ENCODE measurements around the gene CD46. TPM values are rescaled to one million over a fixed set of nuclear protein-coding genes. Genes with fewer than 3 reads are reported as not detected.

Gene CD46
- total RNA-seq, 2 donors from 2014 or later: 148 to 282 TPM

DNA sequence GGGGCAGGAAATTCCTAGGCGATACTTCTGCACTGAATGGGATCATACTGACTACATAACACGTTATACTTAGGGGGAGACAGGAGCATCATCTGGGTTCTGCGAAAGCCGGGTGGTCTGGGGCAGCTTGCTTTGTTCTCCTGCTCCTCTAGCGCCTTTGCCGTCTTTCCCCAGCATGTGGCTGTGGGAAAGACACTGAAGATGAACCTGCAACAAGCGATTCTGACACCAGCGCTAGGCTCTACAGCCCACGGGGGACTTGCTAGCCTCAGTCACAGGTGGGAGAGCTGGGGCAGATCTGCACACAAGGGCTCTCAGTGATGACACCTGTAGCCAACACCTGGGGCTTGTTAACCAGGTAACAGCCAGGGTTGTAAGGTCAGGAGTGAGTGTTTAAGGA is 51.8 kb downstream of the CD46 start:
- Histone ChIP-seq H3K27ac (no peak overlapping the region), H3K36me3 (no peaks in the 10 kb centered on the region), H3K9me3 (no peaks in the 10 kb centered on the region), H3K27me3 (no peaks in the 10 kb centered on the region), H3K9ac (ENCODE audit: low read depth in 2 of 2, low read length in 2 of 2) (no peak overlapping the region), H3K4me1 (peaks cover 16% of the 10 kb centered on the region), H3K4me3 (no peak overlapping the region)
- DNase-seq: no peak
- TF ChIP-seq, protein P1, sequence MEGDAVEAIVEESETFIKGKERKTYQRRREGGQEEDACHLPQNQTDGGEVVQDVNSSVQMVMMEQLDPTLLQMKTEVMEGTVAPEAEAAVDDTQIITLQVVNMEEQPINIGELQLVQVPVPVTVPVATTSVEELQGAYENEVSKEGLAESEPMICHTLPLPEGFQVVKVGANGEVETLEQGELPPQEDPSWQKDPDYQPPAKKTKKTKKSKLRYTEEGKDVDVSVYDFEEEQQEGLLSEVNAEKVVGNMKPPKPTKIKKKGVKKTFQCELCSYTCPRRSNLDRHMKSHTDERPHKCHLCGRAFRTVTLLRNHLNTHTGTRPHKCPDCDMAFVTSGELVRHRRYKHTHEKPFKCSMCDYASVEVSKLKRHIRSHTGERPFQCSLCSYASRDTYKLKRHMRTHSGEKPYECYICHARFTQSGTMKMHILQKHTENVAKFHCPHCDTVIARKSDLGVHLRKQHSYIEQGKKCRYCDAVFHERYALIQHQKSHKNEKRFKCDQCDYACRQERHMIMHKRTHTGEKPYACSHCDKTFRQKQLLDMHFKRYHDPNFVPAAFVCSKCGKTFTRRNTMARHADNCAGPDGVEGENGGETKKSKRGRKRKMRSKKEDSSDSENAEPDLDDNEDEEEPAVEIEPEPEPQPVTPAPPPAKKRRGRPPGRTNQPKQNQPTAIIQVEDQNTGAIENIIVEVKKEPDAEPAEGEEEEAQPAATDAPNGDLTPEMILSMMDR (IDR thresholded peaks at IDR 0.05): no peak
- intact Hi-C loops (cut with DNase I): no loop called here

DNA sequence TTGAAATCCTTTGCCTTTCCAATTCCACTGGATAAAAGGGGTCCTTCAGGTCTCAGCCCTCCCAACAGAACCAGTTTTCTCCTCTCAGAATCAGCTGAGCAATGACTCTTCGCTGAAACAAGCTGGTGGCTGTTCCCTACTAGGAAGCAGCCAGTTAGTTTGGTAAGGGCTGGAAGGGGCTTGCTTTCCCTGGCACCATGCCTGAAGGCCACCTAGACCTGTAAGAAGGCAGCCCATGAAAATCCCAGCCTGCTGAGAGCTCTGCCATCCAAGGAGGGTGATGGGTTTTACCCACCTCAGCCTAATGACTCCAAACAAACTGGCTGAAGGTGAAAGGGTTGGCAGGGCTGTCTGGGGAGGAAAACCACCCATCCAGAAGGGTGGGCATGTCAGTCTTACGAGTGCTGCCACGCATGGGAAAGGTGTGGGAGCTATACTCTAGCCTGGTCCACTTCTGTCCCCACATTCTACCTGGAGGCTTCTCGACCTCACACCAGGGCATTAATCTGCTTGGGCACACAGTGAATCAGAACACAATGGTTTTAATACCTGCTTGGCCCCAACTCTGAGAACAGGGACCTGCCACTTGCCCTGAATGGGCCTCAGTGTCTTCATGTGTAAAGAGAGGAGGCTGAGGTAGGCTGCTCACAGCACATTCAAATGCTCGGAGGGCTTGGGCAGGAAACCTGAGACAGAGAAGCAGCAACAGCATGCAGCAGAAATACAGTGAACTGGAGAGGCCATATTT is 53.0 kb downstream of the CD46 start:
- Histone ChIP-seq H3K27me3 (no peaks in the 10 kb centered on the region), H3K4me3 (no peak overlapping the region), H3K4me1 (peaks cover 22% of the 10 kb centered on the region), H3K36me3 (no peaks in the 10 kb centered on the region), H3K27ac (peak overlapping the region; percentile 80), H3K9ac (ENCODE audit: low read depth in 2 of 2, low read length in 2 of 2) (no peak overlapping the region), H3K9me3 (no peaks in the 10 kb centered on the region)
- DNase-seq: no peak
- intact Hi-C loops (cut with DNase I): no loop called here
- TF ChIP-seq, protein P1 (IDR thresholded peaks at IDR 0.05): no peak

DNA sequence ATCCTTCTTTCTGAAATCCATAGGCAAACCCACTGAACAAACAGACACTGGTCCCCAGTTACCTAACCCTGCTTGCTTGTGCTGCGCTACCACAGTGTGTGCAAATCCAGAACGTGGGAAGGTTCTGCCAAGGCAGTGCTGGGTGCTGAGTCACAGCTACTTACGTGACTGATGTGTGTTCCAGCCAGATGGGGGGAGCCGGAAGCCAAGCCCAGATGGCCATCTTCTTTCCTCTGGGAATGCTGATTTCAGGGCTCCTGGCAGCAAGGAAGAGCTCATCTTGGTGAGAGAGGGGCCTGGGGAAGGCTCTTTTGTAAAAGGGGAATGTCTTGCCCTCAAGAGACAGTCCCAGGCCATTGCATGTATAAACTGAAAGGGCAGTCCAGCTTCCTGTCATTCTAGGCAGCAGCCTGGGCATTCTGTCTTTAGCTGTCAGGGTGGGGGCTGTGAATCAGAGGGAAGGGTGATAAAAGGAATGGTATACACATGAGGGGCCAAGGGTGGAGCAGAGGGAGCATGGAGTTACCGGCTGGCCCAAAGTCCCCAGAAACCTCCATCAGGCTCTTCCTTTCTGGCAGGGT is 54.1 kb downstream of the CD46 start:
- no peaks in the 10 kb centered on the region for H3K27me3 ChIP-seq
- no peaks in the 10 kb centered on the region for H3K9me3 ChIP-seq
- H3K4me3 ChIP-seq: no peak overlapping the region
- intact Hi-C loops (cut with DNase I): no loop called here
- DNase-seq: no peak
- H3K4me1 ChIP-seq: peaks cover 27% of the 10 kb centered on the region
- no peaks in the 10 kb centered on the region for H3K36me3 ChIP-seq
- H3K9ac ChIP-seq (ENCODE audit: low read depth in 2 of 2, low read length in 2 of 2): peak overlapping the region in 1 of 2 donors; percentile 28
- peak overlapping the region; percentile 80 for H3K27ac ChIP-seq
- TF ChIP-seq, protein P1 (IDR thresholded peaks at IDR 0.05): no peak

DNA sequence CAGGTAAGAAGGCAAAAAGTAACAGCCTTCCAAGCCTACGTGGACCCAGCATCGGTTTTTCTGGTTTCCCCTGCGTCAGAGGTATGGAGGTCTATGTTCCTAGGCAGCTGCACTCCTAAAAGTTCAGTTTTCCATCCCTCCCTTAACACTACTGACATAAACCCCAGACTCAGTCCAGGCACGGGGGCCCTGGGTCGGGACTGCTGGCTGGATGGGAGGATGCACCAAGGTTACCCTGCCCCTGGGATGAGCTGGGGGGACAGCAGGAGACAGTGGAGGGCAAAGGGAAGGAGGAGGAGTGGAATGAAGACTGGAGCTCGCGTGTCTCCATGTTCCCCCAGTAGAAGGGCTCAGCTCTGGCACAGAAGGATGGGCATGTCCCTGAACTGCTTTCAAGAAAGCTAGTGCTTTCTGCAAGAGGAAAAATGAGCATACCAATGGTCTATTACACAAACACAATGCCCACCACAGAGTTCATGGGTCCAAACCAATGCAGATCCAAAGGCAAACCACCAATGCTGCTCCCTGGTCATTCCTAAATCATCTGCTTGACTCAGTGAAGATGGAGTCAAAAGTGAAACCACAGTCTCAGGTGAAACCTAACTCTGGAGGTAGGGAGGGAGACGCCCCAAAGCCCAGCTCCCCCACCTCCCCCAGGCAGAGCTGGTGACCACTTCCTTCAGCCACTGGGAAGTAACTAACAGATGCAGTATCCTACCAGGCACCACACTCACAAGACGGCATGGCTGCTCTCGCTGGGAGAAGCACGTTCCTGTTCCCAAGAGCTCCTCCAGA is 54.9 kb downstream of the CD46 start:
- TF ChIP-seq, protein P1 (IDR thresholded peaks at IDR 0.05): no peak

DNA sequence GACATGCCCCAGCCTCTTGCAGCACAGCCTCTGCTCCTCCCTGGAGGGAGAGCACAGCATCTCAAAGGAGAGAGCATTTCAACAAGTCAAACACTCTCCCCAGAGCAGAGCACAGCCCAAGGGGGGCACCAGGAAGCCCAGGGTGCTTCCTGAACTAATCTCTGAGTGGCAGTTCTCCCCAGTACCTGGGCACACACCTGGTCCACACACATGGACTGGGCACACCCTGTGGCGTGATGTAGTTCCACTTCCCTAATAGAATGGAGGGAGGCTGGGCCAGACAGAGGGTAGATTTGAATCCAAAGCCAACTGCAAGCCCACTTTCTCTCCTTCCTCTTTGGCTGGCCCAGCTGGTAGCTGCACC is 55.5 kb downstream of the CD46 start:
- peaks cover 27% of the 10 kb centered on the region for H3K4me1 ChIP-seq
- H3K27ac ChIP-seq: peak overlapping the region; percentile 80
- peak overlapping the region; percentile 36 to 84 for H3K9ac ChIP-seq (ENCODE audit: low read depth in 2 of 2, low read length in 2 of 2)
- no peaks in the 10 kb centered on the region for H3K27me3 ChIP-seq
- DNase-seq: peak; percentile 79
- TF ChIP-seq, protein P1 (IDR thresholded peaks at IDR 0.05): no peak
- no peaks in the 10 kb centered on the region for H3K36me3 ChIP-seq
- intact Hi-C loops (cut with DNase I): no loop called here
- H3K9me3 ChIP-seq: no peaks in the 10 kb centered on the region
- H3K4me3 ChIP-seq: no peak overlapping the region

More for the DNA sequence above, 54.9 kb downstream of the CD46 start:
- intact Hi-C loops (cut with DNase I): no loop called here
- Histone ChIP-seq H3K27me3 (no peaks in the 10 kb centered on the region), H3K27ac (peak overlapping the region; percentile 80), H3K9me3 (no peaks in the 10 kb centered on the region), H3K36me3 (no peaks in the 10 kb centered on the region), H3K4me3 (no peak overlapping the region), H3K9ac (ENCODE audit: low read depth in 2 of 2, low read length in 2 of 2) (peak overlapping the region in 1 of 2 donors; percentile 84), H3K4me1 (peaks cover 27% of the 10 kb centered on the region)
- DNase-seq: no peak

Data from colonic mucosa (tissue), 4 donors.